HUES64 (cell line): ENCODE measurements around the gene ARFRP1.
"Not testable (repeated sequence)": the region's sequence is repeated elsewhere in the genome, so short reads cannot be mapped to it uniquely, and the experiment has no call there.

Experiments
- H3K27ac ChIP-seq: 2 replicates; pipeline ENCODE4 v1.7.0; 2013; ENCODE audit warnings: low read depth, low read length, inconsistent platforms
- H3K27me3 ChIP-seq: 2 replicates; pipeline ENCODE4 v1.6.1; 2013; ENCODE audit warnings: mild to moderate bottlenecking, low read length; ENCODE audit not compliant: insufficient read depth
- H3K36me3 ChIP-seq: 2 replicates; pipeline ENCODE4 v1.6.1; 2013; ENCODE audit warnings: mild to moderate bottlenecking, low read length; ENCODE audit not compliant: insufficient read depth
- H3K4me1 ChIP-seq: 2 replicates; pipeline ENCODE4 v1.6.1; 2013; ENCODE audit warnings: mild to moderate bottlenecking, low read length, moderate library complexity; ENCODE audit not compliant: insufficient read depth
- H3K4me3 ChIP-seq: 2 replicates; pipeline ENCODE4 v1.5.1; 2013; ENCODE audit warnings: mild to moderate bottlenecking, low read length, moderate library complexity
- H3K9ac ChIP-seq: 2 replicates; pipeline ENCODE4 v1.6.1; 2013; ENCODE audit warnings: mild to moderate bottlenecking, low read depth, low read length
- H3K9me3 ChIP-seq: 2 replicates; pipeline ENCODE4 v1.6.1; 2013; ENCODE audit warnings: low read depth, low read length; ENCODE audit not compliant: insufficient read depth
- WGBS: fragments of 150-250, 120-280 bp; methylation state at CpG from one replicate; pipeline ENCODE4 v1.1.7; 2013; ENCODE audit warnings: missing lambda C conversion rate; 5-methylcytosine and 5-hydroxymethylcytosine counted together

Gene ARFRP1

DNA sequence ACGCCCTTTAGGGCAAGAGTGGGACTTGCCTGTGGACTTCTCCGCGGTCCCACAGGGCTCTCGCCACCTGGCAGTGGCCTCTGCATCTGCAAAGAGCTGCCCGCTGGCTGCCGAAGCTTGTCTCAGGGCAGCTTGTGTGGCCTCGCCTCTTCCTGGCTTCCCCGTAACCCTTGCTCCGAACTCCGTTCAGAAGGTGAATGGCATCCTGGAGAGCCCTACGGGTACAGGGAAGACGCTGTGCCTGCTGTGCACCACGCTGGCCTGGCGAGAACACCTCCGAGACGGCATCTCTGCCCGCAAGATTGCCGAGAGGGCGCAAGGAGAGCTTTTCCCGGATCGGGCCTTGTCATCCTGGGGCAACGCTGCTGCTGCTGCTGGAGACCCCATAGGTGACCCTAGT, 46.7 kb downstream of the ARFRP1 start:
- Histone ChIP-seq H3K4me3 (no peak overlapping the region), H3K27ac (no peak overlapping the region), H3K36me3 (peaks cover 47% of the 10 kb centered on the region), H3K27me3 (no peaks in the 10 kb centered on the region), H3K9ac (no peak overlapping the region), H3K9me3 (no peaks in the 10 kb centered on the region), H3K4me1 (no peaks in the 10 kb centered on the region)
- 95% methylated on average over 22 of the region's 22 CpGs for WGBS

DNA sequence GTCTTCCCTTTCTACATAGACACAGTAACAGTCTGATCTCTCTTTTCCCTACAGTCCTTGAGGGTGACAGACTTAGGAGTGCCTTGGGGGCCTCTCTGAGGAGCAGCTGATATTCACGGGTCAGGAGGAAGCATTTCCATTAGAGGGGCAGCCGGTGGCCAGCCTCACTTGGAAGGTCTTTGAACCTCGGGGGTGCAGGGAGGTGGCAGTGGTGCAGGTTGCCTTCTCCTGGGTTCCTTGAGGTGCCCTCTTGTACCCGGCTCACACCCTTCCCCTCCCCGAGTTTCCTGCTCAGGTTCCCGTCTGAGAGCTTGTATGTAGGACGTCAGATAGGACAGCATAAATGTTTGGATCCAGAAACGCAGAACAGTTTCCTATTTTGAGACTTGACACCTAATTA, 47.2 kb downstream of the ARFRP1 start:
- H3K9me3 ChIP-seq: no peaks in the 10 kb centered on the region
- peaks cover 42% of the 10 kb centered on the region for H3K36me3 ChIP-seq
- WGBS: 95% methylated on average over 8 of the region's 8 CpGs
- H3K27me3 ChIP-seq: no peaks in the 10 kb centered on the region
- H3K27ac ChIP-seq: no peak overlapping the region
- H3K4me3 ChIP-seq: no peak overlapping the region
- no peak overlapping the region for H3K9ac ChIP-seq
- H3K4me1 ChIP-seq: no peaks in the 10 kb centered on the region

DNA sequence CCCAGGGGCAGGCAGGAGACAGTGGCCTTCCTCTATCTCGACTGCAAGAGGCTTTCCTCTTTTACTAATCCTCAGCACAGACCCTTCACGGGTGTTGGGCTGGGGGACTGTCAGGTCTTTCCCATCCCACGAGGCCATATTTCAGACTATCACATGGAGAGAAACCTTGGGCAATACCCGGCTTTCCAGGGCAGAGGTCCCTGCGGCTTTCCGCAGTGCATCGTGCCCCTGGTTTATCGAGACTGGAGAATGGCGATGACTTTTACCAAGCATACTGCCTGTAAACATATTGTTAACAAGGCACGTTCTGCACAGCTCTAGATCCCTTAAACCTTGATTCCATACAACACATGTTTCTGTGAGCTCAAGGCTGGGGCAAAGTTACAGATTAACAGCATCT, 47.6 kb downstream of the ARFRP1 start:
- H3K27ac ChIP-seq, H3K4me3 ChIP-seq, H3K4me1 ChIP-seq, H3K27me3 ChIP-seq, H3K9ac ChIP-seq, H3K9me3 ChIP-seq: not testable (repeated sequence)
- peaks cover 38% of the 10 kb centered on the region for H3K36me3 ChIP-seq
- WGBS: 92% methylated on average over 10 of the region's 10 CpGs

DNA sequence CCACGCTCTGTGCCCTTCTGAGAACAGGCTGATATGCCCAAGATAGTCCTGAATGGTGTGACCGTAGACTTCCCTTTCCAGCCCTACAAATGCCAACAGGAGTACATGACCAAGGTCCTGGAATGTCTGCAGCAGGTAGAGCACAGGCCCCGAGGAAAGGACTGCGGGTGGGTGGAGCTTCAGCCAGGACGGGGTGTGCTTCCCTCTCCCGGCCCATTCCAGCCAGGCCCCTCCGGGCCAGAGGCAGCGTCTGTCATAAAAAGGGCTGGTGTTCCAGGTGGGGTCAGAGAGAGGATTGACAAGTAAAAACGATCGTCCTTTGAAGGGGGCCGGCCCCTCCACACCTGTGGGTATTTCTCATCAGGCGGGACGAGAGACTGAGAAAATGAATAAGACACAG, 48.4 kb downstream of the ARFRP1 start:
- Histone ChIP-seq H3K27ac (no peak overlapping the region), H3K9me3 (no peaks in the 10 kb centered on the region), H3K4me1 (peaks cover 6% of the 10 kb centered on the region; the same call in 1 of the 2 replicates), H3K36me3 (peaks cover 38% of the 10 kb centered on the region), H3K27me3 (no peaks in the 10 kb centered on the region), H3K9ac (no peak overlapping the region), H3K4me3 (peak overlapping the region; percentile 89)
- 85% methylated on average over 13 of the region's 13 CpGs for WGBS

DNA sequence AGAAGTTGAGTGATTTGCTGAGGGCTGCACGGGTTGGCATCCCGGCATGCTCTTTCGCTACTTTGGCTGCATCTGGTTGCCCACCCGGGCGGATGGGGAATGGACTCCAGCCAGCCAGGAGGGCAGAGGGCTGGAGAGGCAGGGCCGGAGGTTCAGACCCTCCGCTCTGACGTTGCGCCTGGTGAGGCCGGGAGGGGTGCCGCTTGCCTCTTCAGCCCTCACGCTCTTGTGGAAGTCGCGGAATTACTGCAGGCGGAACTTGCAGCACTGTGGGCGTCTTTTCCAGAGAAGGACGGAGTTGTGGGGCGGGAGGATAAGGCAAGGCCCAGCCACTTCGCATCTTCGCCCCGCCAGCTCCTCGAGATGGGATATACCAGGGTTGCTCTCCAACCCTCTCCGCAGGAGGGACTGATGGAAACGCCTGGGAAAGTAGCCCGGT, 49.0 kb downstream of the ARFRP1 start:
- H3K36me3 ChIP-seq: peaks cover 38% of the 10 kb centered on the region
- peak overlapping the region; percentile 82 for H3K9ac ChIP-seq
- peak overlapping the region; percentile 89 for H3K4me3 ChIP-seq
- 6% methylated on average over 25 of the region's 25 CpGs for WGBS
- H3K9me3 ChIP-seq: no peaks in the 10 kb centered on the region
- no peaks in the 10 kb centered on the region for H3K27me3 ChIP-seq
- H3K4me1 ChIP-seq: peaks cover 10% of the 10 kb centered on the region
- peak overlapping the region; percentile 17; the same call in 1 of the 2 replicates for H3K27ac ChIP-seq

DNA sequence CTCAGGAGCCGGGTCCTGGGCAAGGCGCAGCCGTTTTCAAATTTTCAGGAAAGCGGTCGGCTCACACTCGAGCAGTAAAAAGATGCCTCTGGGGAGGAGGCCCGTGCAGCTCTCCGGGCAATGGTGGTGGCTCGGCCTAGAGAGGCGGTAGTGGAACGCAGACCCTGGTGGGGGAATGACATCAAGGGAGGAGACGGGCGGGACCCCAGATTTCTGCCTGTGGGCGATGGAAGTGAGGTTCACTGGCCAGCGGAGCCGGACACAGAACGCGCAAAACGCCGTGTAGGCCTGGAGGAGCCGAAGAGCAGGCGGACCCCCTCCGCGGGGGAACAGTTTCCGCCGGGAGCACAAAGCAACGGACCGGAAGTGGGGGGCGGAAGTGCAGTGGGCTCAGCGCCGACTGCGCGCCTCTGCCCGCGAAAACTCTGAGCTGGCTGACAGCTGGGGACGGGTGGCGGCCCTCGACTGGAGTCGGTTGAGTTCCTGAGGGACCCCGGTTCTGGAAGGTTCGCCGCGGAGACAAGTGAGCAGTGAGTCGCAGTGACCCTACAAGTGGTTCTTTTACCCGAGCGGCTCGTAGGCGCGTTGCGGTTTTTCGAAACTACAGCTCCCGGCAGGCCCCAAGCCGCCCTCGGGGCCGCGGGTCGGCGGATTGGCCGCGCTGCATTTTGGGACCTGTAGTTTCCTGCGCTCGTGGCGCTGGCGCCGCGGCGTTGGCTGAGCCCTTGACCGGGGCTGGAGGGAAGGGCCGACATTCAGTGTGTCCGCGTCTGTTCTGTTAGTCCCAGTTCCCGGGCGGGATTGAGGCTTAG, 49.6 kb downstream of the ARFRP1 start, which contains the start of gene RTEL1:
Gene RTEL1 (plus strand): TSS at position 376 of the 812 bp plus-strand sequence. CDS start 1,091 bp downstream, outside the sequence.
- H3K9ac ChIP-seq: peak within 1 kb of the TSS; percentile 82
- no peaks in the 10 kb centered on the region for H3K9me3 ChIP-seq
- H3K4me1 ChIP-seq: peaks cover 10% of the 10 kb centered on the region
- peak within 1 kb of the TSS; percentile 89 for H3K4me3 ChIP-seq
- H3K27ac ChIP-seq: peak within 1 kb of the TSS; percentile 65
- peaks cover 33% of the 10 kb centered on the region for H3K36me3 ChIP-seq
- WGBS: 5% methylated on average over 73 of the region's 73 CpGs
- no peaks in the 10 kb centered on the region for H3K27me3 ChIP-seq

DNA sequence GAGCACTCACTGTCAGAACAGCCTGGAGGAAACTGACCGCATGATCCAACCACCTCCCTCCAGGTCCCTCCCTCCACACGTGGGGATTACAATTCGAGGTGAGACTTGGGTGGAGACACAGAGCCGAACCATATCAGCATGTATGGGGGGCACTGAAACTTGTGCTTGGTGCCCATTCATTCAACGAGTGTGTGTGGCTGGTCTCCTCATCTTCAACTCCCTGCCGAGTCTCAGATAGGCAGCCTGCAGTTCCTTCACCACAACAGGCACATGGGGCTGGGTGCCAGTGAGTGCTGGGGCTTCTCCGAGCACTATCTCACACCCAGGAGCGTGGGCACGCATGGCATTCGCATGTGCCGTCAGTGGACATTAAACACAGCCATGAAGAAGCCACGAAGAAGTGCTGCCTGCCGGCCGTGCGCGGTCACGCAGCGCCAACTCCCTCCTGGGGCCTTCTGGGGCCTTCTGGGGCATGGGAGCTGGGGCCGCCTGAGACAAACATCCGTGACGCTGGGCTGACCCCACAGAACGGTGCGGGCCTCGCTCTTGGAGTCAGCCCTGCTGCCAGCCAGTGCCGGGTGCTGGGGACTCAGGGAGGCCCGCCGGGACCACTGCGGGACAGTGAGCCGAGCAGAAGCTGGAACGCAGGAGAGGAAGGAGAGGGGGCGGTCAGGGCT, 50.4 kb downstream of the ARFRP1 start:
- H3K27ac ChIP-seq: peak overlapping the region; percentile 62
- H3K4me3 ChIP-seq: peak overlapping the region; percentile 89

DNA sequence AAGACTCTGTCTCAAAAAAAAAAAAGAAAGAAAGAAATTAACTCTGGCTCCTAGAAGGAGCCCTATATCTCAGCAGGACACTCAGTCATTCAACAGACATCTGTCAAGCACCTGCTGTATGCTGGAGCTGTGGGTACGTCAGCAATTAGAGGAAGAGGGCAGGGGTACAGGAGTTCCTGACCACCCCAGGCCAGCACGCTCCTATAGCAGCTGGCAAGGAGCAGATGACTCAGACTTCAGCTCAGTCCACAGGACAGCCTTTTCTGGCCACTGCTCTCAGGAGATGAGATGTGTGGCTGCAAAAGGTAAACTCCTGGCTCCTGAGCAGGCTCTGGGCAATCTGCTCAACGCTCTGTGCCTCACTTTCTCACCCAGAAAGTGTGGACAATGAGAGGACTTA, 51.3 kb downstream of the ARFRP1 start:
- peaks cover 16% of the 10 kb centered on the region for H3K36me3 ChIP-seq
- WGBS: 94% methylated on average over 3 of the region's 3 CpGs
- H3K27me3 ChIP-seq: peaks cover 10% of the 10 kb centered on the region
- no peak overlapping the region for H3K9ac ChIP-seq
- no peak overlapping the region for H3K27ac ChIP-seq
- H3K4me3 ChIP-seq: no peak overlapping the region
- no peaks in the 10 kb centered on the region for H3K9me3 ChIP-seq
- H3K4me1 ChIP-seq: peaks cover 10% of the 10 kb centered on the region

More for the DNA sequence above, 50.4 kb downstream of the ARFRP1 start:
- H3K36me3 ChIP-seq: peaks cover 26% of the 10 kb centered on the region
- no peaks in the 10 kb centered on the region for H3K9me3 ChIP-seq
- H3K9ac ChIP-seq: peak overlapping the region; percentile 82
- H3K27me3 ChIP-seq: peaks cover 1% of the 10 kb centered on the region; the same call in 1 of the 2 replicates
- H3K4me1 ChIP-seq: peaks cover 10% of the 10 kb centered on the region
- WGBS: 63% methylated on average over 31 of the region's 31 CpGs

DNA sequence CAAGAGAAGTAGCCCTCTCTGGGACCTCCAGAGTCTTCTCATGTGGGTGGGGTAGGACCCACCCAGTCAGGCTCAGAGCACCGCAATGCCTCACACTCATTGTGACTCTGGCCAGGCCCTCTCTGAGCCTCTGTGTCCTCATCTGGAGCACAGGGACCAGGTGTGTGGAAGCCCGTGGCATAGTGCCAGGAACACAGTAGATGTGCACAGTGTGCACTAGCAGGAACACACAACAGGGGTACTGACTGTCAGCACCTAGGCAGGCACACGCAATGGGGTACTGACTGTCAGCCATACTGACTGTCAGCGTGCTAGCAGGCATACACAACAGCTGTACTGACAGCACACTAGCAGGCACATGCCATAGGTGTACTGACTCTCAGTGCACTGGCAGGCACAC, 52.5 kb downstream of the ARFRP1 start:
- H3K9ac ChIP-seq: no peak overlapping the region
- no peaks in the 10 kb centered on the region for H3K9me3 ChIP-seq
- peaks cover 10% of the 10 kb centered on the region for H3K4me1 ChIP-seq
- H3K4me3 ChIP-seq: no peak overlapping the region
- peaks cover 16% of the 10 kb centered on the region for H3K27me3 ChIP-seq
- WGBS: 82% methylated on average over 4 of the region's 4 CpGs
- peaks cover 4% of the 10 kb centered on the region; the same call in 1 of the 2 replicates for H3K36me3 ChIP-seq
- no peak overlapping the region for H3K27ac ChIP-seq

DNA sequence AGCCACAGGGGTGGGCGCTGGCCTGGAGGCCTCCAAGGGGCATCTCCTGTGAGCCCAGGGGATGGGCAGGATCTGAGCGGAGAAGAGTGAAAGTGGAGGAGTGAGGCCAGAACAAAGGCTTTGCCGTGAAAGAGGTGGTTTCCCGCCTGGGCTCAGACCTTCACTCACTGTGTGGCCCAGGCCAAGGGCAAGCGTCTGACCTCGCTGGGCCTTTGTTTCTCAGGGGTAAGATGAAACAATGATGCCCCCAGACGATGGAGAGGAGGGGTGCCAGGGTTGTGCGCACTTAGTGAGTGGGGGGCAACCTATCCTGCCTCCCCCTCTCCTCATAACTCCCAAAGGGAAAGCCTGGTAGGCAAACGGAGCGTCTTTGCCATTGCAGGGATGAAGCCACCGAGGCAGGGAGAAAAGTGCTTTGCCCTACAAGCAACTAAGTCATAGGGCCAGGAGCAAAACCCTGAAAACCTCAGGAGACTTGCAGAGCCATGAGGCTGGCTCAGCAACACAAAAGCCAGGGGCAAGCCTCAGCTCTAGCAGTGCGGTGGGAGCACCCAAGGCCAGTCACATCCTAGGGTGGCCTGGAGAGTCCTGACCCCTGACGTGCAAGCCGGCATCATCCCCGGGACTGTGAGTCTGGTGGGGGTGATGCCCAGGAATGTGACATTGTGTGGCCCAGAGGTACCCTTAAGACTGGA, 53.7 kb downstream of the ARFRP1 start:
- Histone ChIP-seq H3K27me3 (peaks cover 16% of the 10 kb centered on the region), H3K27ac (peak overlapping the region; percentile 85; the same call in 1 of the 2 replicates), H3K9me3 (no peaks in the 10 kb centered on the region), H3K36me3 (no peaks in the 10 kb centered on the region), H3K9ac (peak overlapping the region; percentile 63), H3K4me3 (peak overlapping the region; percentile 66), H3K4me1 (peaks cover 10% of the 10 kb centered on the region)
- WGBS: 51% methylated on average over 13 of the region's 15 CpGs
